Smooth muscle cell of the umbilical artery (primary cell): Measurements from ENCODE around the gene MTA2. TPM values are rescaled to one million over a fixed set of nuclear protein-coding genes. Genes with fewer than 3 reads are reported as not detected.

ENCODE experiments used
- total RNA-seq: library from RNA; depleted of rRNA; stranded (reverse); fragments of >200 nt; gene quantifications from 2 replicates; pipeline ENCODE4 v1.2.3, GENCODE V29; 2014

The MTA2 gene
- total RNA-seq = 92.3 and 107 TPM in 2 replicates

GRCh38 chr11:62601372-62602140 is at the start of gene MTA2:
Gene MTA2, minus strand, starts transcription at chr11:62601865. Its CDS starts 415 bp downstream, at chr11:62601450.

GRCh38 chr11:62645946-62646824 is 44.5 kb upstream of the MTA2 start, which contains the start of gene GANAB:
Gene GANAB, minus strand, starts transcription at chr11:62646613. Its CDS starts 14 bp downstream, at chr11:62646599.

GRCh38 chr11:62621567-62622470 is 20.2 kb upstream of the MTA2 start, which contains the start of gene B3GAT3:
Gene B3GAT3, minus strand, starts transcription at chr11:62621986. Its CDS starts 39 bp downstream, at chr11:62621947.

GRCh38 chr11:62612366-62613290 is 11.0 kb upstream of the MTA2 start, which contains the start of the genes EML3 and ROM1:
Gene EML3, minus strand, starts transcription at chr11:62612775. Its CDS starts 318 bp downstream, at chr11:62612457.
Gene ROM1, plus strand, starts transcription at chr11:62613257. Its CDS starts 25 bp downstream, at chr11:62613282.

GRCh38 chr11:62591448-62592145 is 10.1 kb downstream of the MTA2 start, which contains the start of gene TUT1:
Gene TUT1, minus strand, starts transcription at chr11:62591523. Its CDS starts 38 bp downstream, at chr11:62591485.

GRCh38 chr11:62573592-62574362 is 27.9 kb downstream of the MTA2 start, which contains the start of gene EEF1G:
Gene EEF1G, minus strand, starts transcription at chr11:62573891. Its CDS starts 49 bp downstream, at chr11:62573842.

GRCh38 chr11:62546244-62546928 is 55.3 kb downstream of the MTA2 start, which contains the start of gene AHNAK:
Gene AHNAK, minus strand, starts transcription at chr11:62546806. Its CDS starts 10,708 bp downstream, at chr11:62536098.

Other genes starting within 250 kb of the MTA2 start
- gene SCGB1A1, start 182.8 kb downstream of the MTA2 start, total RNA-seq = not detected in 2 replicates
- gene AHNAK, start 55.1 kb downstream of the MTA2 start, total RNA-seq = 313 and 660 TPM in 2 replicates
- gene EEF1G, start 28.0 kb downstream of the MTA2 start, total RNA-seq = 1,165 and 1,500 TPM in 2 replicates
- gene TUT1, start 10.3 kb downstream of the MTA2 start, total RNA-seq = 6.5 and 10.7 TPM in 2 replicates
- 24.5 and 24.6 TPM in 2 replicates for gene EML3, start 10.9 kb upstream of the MTA2 start, total RNA-seq
- 2.5 and 3.9 TPM in 2 replicates for gene ROM1, start 11.4 kb upstream of the MTA2 start, total RNA-seq
- gene B3GAT3, start 20.1 kb upstream of the MTA2 start, total RNA-seq = 61.5 and 63.5 TPM in 2 replicates
- gene GANAB, start 44.7 kb upstream of the MTA2 start, total RNA-seq = 505 and 539 TPM in 2 replicates
- 19.6 and 27.1 TPM in 2 replicates for gene INTS5, start 51.4 kb upstream of the MTA2 start, total RNA-seq
- 17.2 and 17.9 TPM in 2 replicates for gene C11orf98, start 63.3 kb upstream of the MTA2 start, total RNA-seq
- gene CSKMT, start 63.4 kb upstream of the MTA2 start, total RNA-seq = 3.5 and 7.4 TPM in 2 replicates
- 3.8 and 6.8 TPM in 2 replicates for gene UQCC3, start 69.8 kb upstream of the MTA2 start, total RNA-seq
- gene LBHD1, start 70.4 kb upstream of the MTA2 start, total RNA-seq = 4.5 and 4.6 TPM in 2 replicates
- gene UBXN1, start 77.2 kb upstream of the MTA2 start, total RNA-seq = 77.0 and 96.5 TPM in 2 replicates
- 0.23 and 0.59 TPM in 2 replicates for gene LRRN4CL, start 87.7 kb upstream of the MTA2 start, total RNA-seq
- gene BSCL2, start 105.6 kb upstream of the MTA2 start, total RNA-seq = 41.1 and 119 TPM in 2 replicates
- gene GNG3, start 105.8 kb upstream of the MTA2 start, total RNA-seq = not detected in 2 replicates
- gene HNRNPUL2, start 125.6 kb upstream of the MTA2 start, total RNA-seq = 14.3 and 18.0 TPM in 2 replicates
- 29.4 and 32.7 TPM in 2 replicates for gene TTC9C, start 126.6 kb upstream of the MTA2 start, total RNA-seq
- 8.2 and 11.9 TPM in 2 replicates for gene ZBTB3, start 152.3 kb upstream of the MTA2 start, total RNA-seq
- gene POLR2G, start 159.7 kb upstream of the MTA2 start, total RNA-seq = 39.2 and 59.7 TPM in 2 replicates
- gene TAF6L, start 169.5 kb upstream of the MTA2 start, total RNA-seq = 15.6 and 23.8 TPM in 2 replicates
- 28.9 and 42.5 TPM in 2 replicates for gene TMEM179B, start 185.5 kb upstream of the MTA2 start, total RNA-seq
- 16.1 and 22.6 TPM in 2 replicates for gene TMEM223, start 190.1 kb upstream of the MTA2 start, total RNA-seq
- 21.1 and 49.2 TPM in 2 replicates for gene NXF1, start 203.6 kb upstream of the MTA2 start, total RNA-seq
- 35.9 and 36.6 TPM in 2 replicates for gene STX5, start 230.2 kb upstream of the MTA2 start, total RNA-seq
- gene TEX54, start 231.0 kb upstream of the MTA2 start, total RNA-seq = not detected in 2 replicates
- 36.8 and 53.0 TPM in 2 replicates for gene WDR74, start 237.7 kb upstream of the MTA2 start, total RNA-seq